OCI-LY1 (cell line): ENCODE data around the gene HCFC1.

Source experiments
- H2AFZ ChIP-seq: fragments of 200-600 bp; sonication (generic), shearing (Covaris generic); 2 replicates; pipeline ENCODE4 v1.6.0; 2014; ENCODE audit warnings: antibody characterized with exemption, mild to moderate bottlenecking, low read length
- H3F3A ChIP-seq: fragments of 200-600 bp; sonication (generic), shearing (Covaris generic); 2 replicates; pipeline ENCODE4 v1.6.0; 2014; ENCODE audit warnings: mild to moderate bottlenecking, antibody characterized with exemption, low read length, moderate library complexity; ENCODE audit not compliant: insufficient read depth
- H3K27ac ChIP-seq: fragments of 200-600 bp; sonication (generic); 2 replicates; pipeline ENCODE4 v1.5.1; 2014; ENCODE audit warnings: low read length, mixed run types, mild to moderate bottlenecking, low read depth; ENCODE audit not compliant: poor library complexity, severe bottlenecking
- H3K27me3 ChIP-seq: fragments of 200-600 bp; sonication (generic); 2 replicates; pipeline ENCODE4 v1.6.0; 2014; ENCODE audit warnings: antibody characterized with exemption, mild to moderate bottlenecking, low read length, moderate library complexity; ENCODE audit not compliant: insufficient read depth
- H3K36me3 ChIP-seq: fragments of 200-600 bp; sonication (generic); 2 replicates; pipeline ENCODE4 v1.6.1; 2014; ENCODE audit warnings: mild to moderate bottlenecking, antibody characterized with exemption, low read length, moderate library complexity, mixed read lengths; ENCODE audit not compliant: insufficient read depth
- H3K4me1 ChIP-seq: fragments of 200-600 bp; sonication (generic); 2 replicates; pipeline ENCODE4 v1.5.1; 2014; ENCODE audit warnings: mild to moderate bottlenecking, low read length, moderate library complexity; ENCODE audit not compliant: insufficient read depth, severe bottlenecking
- H3K4me2 ChIP-seq: fragments of 200-600 bp; sonication (generic), shearing (Covaris generic); 2 replicates; pipeline ENCODE4 v1.6.1; 2014; ENCODE audit warnings: low read length
- H3K4me3 ChIP-seq: fragments of 200-600 bp; sonication (generic); 2 replicates; pipeline ENCODE4 v1.5.1; 2014; ENCODE audit warnings: low read length, low read depth, mild to moderate bottlenecking, mixed read lengths; ENCODE audit not compliant: poor library complexity, severe bottlenecking
- H3K79me2 ChIP-seq: fragments of 200-600 bp; shearing (Covaris generic); 2 replicates; pipeline ENCODE4 v1.6.1; 2016; ENCODE audit warnings: mixed run types, low read length, mixed read lengths; ENCODE audit not compliant: insufficient read depth
- H3K9ac ChIP-seq: fragments of 200-600 bp; sonication (generic), shearing (Covaris generic); 2 replicates; pipeline ENCODE4 v1.6.1; 2014; ENCODE audit warnings: mild to moderate bottlenecking, low read length, mixed read lengths
- H3K9me2 ChIP-seq: fragments of 200-600 bp; sonication (generic), shearing (Covaris generic); 2 replicates; pipeline ENCODE4 v1.6.1; 2014; ENCODE audit warnings: low read depth, mild to moderate bottlenecking, low read length, mixed read lengths
- H3K9me3 ChIP-seq: fragments of 200-600 bp; shearing (Covaris generic); 2 replicates; pipeline ENCODE4 v1.6.1; 2014; ENCODE audit warnings: low read length, mixed read lengths
- H4K20me1 ChIP-seq: fragments of 200-600 bp; sonication (generic), shearing (Covaris generic); 2 replicates; pipeline ENCODE4 v1.6.0; 2016; ENCODE audit warnings: mild to moderate bottlenecking, low read length; ENCODE audit not compliant: insufficient read depth
- CTCF ChIP-seq: fragments of 200-600 bp; sonication (generic), shearing (Covaris generic); IDR thresholded peaks from 2 replicates; pipeline ENCODE4 v1.5.1; 2017; ENCODE audit warnings: mild to moderate bottlenecking, antibody characterized with exemption, low read length, moderate library complexity, mixed read lengths
- EZH2 ChIP-seq: fragments of 200-600 bp; sonication (generic), shearing (Covaris generic); IDR thresholded peaks from 2 replicates; pipeline ENCODE4 v1.8.0; 2017; ENCODE audit warnings: borderline replicate concordance, mixed run types, mild to moderate bottlenecking, antibody characterized with exemption, low read length, moderate library complexity, mixed read lengths

Gene HCFC1

GRCh38 chrX:153937056-153937455 is 34.6 kb downstream of the HCFC1 start:
- no peaks in the 10 kb centered on the region for H3K79me2 ChIP-seq
- no peaks in the 10 kb centered on the region for H3K9me2 ChIP-seq
- H3K4me2 ChIP-seq = no peak overlapping the region
- no peaks in the 10 kb centered on the region for H3K9me3 ChIP-seq
- no peak overlapping the region for H3K27ac ChIP-seq
- H2AFZ ChIP-seq = no peak overlapping the region
- no peak overlapping the region for H3K4me3 ChIP-seq
- TF ChIP-seq EZH2 (no peak), CTCF (no peak)
- H3K27me3 ChIP-seq = no peaks in the 10 kb centered on the region
- H4K20me1 ChIP-seq = no peaks in the 10 kb centered on the region
- peaks cover 28% of the 10 kb centered on the region for H3K4me1 ChIP-seq
- H3F3A ChIP-seq = no peaks in the 10 kb centered on the region
- H3K9ac ChIP-seq = no peak overlapping the region
- peaks cover 5% of the 10 kb centered on the region; the same call in 1 of the 2 replicates for H3K36me3 ChIP-seq

DNA sequence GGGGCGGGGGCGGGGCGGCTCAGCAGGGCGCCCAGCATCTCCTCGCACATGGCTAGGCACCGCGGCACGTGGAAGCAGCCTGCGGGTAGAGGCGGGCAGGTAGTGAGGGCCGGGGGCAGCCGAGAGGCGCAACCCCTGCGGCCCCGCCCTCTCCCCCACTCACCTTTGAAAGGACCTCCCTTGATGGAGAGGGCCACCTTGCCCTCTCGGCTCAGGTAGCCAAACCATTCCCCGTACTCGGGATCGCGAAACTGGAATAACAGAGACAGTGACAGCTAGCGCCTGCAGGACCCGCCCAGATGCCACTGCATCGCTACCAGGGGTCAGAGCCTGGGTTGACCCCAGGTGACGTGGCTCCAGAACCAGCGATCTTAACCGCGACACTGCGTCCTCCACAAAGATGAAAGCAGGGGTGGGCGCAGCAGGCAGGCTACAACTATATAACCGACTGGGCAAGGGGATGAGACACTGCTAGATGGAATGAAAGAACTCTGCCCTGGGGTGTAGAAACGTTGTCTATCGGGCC is 36.2 kb downstream of the HCFC1 start:
- H3K36me3 ChIP-seq = peaks cover 20% of the 10 kb centered on the region; the same call in 1 of the 2 replicates
- peak overlapping the region; percentile 89 for H3K9ac ChIP-seq
- H3K27ac ChIP-seq = peak overlapping the region; percentile 80
- no peaks in the 10 kb centered on the region for H3K9me2 ChIP-seq
- no peaks in the 10 kb centered on the region for H4K20me1 ChIP-seq
- H3F3A ChIP-seq = no peaks in the 10 kb centered on the region
- H3K9me3 ChIP-seq = no peaks in the 10 kb centered on the region
- H3K4me3 ChIP-seq = peak overlapping the region; percentile 82
- peaks cover 18% of the 10 kb centered on the region for H3K4me1 ChIP-seq
- peak overlapping the region; percentile 98 for H3K4me2 ChIP-seq
- H2AFZ ChIP-seq = no peak overlapping the region
- H3K27me3 ChIP-seq = no peaks in the 10 kb centered on the region
- TF ChIP-seq EZH2 (no peak), CTCF (no peak)
- no peaks in the 10 kb centered on the region for H3K79me2 ChIP-seq

DNA sequence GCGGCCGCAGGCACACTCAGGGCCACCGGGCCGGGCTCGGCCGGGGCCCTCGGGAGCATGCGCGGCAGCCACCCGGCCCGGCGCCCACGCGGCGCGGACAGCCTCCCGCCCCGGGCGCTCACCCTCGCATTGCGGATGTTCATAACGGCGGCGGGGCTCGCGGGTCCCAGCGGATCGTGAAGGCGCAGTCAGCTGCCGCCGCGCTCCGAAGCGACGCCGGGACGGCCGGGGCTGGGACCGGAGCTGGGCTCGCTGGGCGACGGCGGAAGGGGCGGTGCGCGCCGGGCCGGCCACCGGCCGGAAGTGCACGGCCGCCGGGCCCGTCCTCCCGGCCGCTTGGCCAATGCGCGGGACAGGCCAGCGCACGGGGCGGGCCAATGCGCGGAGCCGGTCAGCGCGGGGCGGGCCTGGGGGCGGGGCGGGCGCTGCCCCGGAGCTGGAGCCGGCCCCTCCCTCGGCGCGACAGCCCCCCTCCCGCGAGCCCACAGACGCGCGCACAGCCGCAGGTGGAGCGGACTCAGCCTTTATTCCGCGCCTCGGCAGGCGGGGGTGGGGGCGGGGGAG is 36.8 kb downstream of the HCFC1 start, which contains the start of gene NAA10:
Gene NAA10 (minus strand): TSS at position 276 of the 564 bp plus-strand sequence. CDS start 133 bp downstream, at position 143.
- Histone ChIP-seq H3K36me3 (peaks cover 20% of the 10 kb centered on the region; the same call in 1 of the 2 replicates), H3K9me3 (no peaks in the 10 kb centered on the region), H3K4me1 (peaks cover 15% of the 10 kb centered on the region), H3K4me2 (peak within 1 kb of the TSS; percentile 98), H3K9me2 (no peaks in the 10 kb centered on the region), H3K79me2 (no peaks in the 10 kb centered on the region), H3K4me3 (peak within 1 kb of the TSS; percentile 83), H3K27ac (peak within 1 kb of the TSS; percentile 80), H2AFZ (no peak within 1 kb of the TSS), H3F3A (no peaks in the 10 kb centered on the region), H4K20me1 (no peaks in the 10 kb centered on the region), H3K9ac (peak within 1 kb of the TSS; percentile 89), H3K27me3 (no peaks in the 10 kb centered on the region)
- no peak for TF ChIP-seq CTCF
- no peak for TF ChIP-seq EZH2
